Stimulated activated CD4-positive, alpha-beta T cell treated with anti-CD3 and anti-CD28 coated beads, Interleukin-15, amount 100 ng/mL, for 24 hours (primary cell): ENCODE results near the gene SMS.
"Not testable (repeated sequence)": the region's sequence is repeated elsewhere in the genome, so short reads cannot be mapped to it uniquely, and the experiment has no call there.

Experiments
- DNase-seq: peaks from one replicate; pipeline ENCODE4 v3.0.0-alpha.2; 2020

SMS gene

GRCh38 chrX:21953195-21953830, 12.8 kb downstream of the SMS start:
- not testable (repeated sequence) for DNase-seq

DNA sequence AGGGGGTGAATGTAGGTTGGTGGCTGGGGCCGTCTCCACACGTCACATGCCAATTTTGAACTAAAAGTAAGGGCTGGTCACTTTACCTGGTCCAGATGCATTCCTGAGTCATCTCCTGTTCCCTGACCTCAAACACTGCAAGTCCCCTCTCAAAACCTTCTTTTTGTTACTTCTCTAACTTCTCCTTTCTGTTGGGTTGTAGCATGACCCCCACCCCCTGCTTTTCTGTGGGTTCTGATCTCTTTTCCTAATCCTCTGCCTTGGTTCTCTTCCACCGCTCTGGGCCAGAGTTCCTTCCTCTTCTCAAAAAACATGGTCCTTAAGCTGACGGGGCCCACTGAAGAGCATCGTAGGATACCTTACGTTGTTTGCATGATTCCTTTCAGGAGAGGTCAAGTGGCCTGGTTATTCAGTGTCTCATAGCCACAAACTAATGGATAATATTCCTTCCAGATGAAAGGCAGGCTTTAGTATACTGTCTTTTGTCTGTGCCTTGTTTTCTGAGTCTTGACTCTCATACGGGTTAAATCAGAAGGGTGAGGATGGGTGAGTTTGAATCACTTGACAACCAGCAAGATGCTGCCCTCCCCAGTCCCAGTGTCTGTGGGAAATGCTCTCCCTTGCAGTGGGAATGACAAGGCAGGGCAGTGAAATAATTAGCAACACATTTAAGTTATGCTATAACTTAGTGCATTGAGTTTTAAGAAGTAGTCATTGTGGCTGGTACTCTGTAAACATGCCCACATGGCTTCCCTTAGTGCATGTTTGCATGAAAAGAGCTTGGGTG, 15.1 kb downstream of the SMS start:
- DNase-seq: no peak

DNA sequence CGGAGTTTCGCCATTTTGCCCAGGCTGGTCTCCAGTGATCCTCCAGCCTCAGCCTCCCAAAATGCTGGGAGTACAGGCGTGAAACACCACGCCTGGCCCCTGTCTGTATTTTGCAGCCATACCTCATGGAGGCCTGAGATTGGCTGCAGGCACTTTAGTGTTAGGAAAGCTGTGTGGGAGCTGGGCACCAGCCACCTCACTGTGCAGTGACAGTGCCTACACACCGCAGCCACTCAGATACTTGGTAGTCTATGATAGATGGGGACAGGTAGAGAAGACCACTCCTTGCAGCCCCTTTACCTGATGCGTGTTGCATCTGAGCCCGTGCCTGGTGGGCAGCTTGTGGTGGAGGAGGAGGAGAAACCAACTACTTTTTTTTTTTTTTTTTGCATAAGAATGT, 16.3 kb downstream of the SMS start:
- no peak for DNase-seq

DNA sequence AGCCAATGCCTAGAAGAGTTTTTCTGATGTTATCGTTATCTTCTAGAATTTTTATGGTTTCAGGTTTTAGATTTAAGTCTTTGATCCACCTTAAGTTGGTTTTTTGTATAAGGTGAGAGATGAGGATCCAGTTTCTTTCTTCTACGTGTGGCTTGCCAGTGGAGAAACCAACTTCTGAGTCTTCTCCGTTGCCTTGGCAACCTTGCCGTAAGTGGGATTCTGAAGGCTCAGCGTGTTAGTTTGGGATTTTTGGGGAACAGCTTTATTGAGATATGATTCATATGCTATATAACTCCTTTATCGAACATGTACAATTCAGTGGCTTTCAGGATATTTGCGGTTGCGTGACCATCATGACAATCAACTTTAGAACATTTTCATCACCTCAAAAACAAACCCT, 17.7 kb downstream of the SMS start:
- DNase-seq: no peak

DNA sequence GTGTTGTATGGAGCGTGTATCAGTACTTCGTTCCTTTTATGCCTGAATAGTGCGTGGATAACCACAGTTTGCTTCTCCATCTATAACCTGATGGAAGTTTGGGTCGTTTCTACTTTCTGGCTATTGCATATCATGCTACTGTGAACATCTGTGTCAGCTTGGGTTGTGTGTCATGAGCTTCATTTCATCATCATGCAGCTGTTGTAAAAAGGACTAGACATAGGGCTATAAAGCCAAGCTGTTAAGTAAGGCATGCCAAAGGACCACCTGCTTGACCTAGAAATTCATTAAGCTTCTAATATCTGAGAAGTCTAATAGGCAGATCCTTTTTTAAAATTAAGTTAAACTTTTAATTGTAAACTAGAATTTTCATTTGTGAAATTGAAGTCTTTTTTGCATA, 18.4 kb downstream of the SMS start:
- DNase-seq: no peak

- DNase-seq: no peak
Observed at GRCh38 chrX:21959362-21960051, 19.0 kb downstream of the SMS start.

- no peak for DNase-seq
Observed at GRCh38 chrX:21960569-21961541, 20.3 kb downstream of the SMS start.

GRCh38 chrX:21962361-21962760, 21.9 kb downstream of the SMS start:
- no peak for DNase-seq

GRCh38 chrX:21963269-21963668, 22.8 kb downstream of the SMS start:
- DNase-seq: no peak

GRCh38 chrX:21963731-21964405, 23.4 kb downstream of the SMS start:
- DNase-seq: no peak

DNA sequence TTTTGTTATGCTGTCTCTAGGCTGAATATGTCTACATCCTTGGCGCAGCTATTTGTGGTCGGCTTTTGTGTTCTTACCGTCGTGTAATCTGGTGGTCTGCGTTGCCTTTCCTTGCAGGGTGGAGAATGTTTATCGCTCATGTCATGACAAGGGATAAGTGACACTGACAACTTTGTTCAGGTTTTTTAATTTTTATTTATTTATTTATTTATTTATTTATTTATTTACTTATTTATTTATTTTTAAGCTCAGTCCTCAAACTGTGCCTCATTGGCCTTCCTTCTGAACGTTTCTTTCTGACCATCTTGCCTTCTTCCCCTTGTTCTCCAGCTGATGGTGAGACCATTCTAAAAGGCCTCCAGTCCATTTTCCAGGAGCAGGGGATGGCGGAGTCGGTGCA, 26.4 kb downstream of the SMS start:
- DNase-seq: no peak

DNA sequence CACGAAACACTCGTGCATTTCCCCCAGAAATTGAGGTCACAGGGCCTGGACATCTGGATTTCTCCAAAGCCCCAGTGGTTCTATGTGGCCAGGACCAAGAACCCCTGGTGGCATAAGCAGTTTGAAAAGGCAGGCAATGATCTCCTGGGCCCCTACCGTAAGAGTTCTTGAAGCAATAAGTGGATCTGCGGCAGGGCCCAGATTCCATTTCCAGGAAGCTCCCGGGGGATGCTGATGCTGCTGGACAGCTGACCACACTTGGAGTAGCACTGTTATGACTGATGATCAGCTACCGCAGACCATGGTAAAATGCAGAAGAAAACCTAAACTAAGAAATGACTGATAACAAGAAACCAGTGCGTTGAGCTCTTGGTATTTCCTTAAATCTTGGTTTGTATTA, 27.8 kb downstream of the SMS start:
- DNase-seq: no peak

- no peak for DNase-seq
Observed at GRCh38 chrX:21970326-21970725, 29.8 kb downstream of the SMS start.

- DNase-seq: no peak
Observed at GRCh38 chrX:21972046-21972445, 31.5 kb downstream of the SMS start.

- DNase-seq: peak; percentile 36
Observed at GRCh38 chrX:21972721-21973120, 32.2 kb downstream of the SMS start.

DNA sequence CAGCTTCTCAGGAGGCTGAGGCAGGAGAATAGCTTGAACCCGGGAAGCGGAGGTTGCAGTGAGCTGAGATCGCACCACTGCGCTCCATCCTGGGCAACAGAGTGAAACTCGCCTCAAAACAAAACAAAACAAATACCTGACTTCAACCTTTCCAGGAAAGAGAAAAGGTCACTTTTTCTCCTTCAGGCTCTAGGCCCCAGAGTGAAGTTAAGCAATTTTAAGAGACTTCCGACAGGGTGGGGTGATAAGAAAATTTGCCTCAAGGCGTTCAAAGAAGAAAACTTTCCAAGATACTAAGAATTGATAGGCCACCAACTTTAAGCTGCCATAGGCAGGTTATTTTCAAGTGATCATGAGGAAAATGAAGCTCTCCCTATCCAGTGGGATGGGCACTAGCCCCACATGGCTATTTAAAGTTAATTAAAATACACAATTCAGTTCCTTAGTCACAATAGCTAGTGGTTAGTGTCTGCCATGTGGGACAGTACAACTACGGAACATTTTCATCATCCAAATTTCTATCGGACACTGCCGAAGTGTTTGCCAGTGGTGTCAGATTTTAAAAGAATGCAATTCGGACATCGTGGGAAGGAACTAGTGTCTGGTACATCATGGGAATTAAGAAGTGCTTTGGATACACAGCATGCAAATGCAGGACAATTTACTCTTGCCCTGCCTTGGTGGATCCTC, 33.0 kb downstream of the SMS start:
- DNase-seq: no peak

- DNase-seq: no peak
Observed at GRCh38 chrX:21974011-21974385, 33.5 kb downstream of the SMS start.

DNA sequence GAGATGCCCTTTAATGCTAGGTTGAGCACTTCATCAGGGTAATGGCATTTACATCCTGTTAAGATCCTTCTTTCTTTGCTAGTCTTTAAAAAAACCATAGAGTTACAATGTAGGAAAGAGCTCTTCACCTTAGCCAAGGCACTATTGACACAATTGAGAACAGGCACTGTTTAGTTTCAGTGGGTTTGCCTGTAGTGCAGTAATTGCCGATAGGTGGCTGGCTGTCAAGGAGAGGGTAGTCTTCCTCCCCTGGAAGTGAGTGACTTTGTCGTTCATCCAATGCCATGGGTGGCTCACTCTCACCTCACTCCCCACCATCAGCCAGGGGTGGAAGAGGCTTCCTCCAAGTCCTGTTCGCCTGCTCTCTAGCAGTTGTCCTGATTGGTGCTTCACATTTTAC, 34.7 kb downstream of the SMS start:
- no peak for DNase-seq

DNA sequence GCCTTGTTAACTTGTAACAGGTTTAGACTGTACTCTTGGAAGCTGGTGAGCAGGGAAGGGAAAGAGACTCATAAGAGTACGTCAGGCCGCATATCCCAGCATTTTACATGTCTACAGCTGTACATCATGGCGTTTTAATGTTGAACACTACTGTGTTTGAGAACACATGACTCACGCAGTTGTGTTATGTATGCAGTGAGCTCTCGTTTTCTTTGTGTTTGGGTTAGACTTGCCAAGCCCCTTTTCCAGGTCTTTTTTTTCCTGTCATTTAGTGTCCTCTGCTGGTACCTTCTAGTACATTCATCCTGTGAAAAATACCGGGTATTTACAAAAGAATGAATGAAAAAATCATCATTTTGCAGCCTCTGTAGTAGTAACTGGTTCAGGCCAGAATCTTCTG, 35.3 kb downstream of the SMS start:
- DNase-seq: no peak

- DNase-seq: no peak
Observed at GRCh38 chrX:21978346-21978745, 37.8 kb downstream of the SMS start.

DNA sequence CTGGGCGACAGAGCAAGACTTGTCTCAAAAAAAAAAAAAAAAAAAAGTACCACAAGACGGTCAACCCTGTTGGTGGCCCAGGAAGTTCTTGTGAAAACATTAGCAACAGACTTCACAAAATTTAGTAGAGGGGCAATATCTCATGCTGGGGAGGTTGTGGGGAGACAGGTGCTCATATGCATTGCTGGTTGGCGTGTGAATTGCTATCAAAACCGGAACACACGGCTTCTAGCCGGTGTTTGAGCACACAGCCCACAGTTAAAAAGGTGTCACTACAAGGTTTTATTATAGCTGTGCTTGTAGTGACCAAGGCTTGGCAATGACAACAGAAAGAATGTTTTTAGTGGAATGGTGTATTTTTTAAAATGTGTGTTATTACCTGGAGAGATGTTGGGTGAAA, 41.8 kb downstream of the SMS start:
- DNase-seq: no peak

DNA sequence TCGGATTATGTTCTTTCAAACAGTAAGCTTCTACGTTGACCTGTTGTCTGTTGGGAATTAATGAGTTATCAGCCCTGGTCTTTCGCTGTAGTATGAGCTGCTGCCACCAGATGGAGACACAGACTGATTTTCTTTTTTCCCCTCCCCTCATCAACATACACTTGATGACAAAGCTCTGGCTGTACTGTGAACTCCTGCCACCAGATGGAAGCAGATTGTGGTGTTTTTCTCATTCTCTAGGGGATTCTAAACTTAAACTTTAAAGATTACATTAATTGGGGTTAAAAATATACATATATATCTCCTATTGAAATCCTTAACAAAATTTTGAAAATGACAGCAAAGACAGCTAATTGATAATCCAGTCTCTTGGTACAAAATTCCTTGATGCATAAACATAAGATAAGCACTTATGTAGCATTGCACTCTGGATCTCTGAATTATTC, 44.8 kb downstream of the SMS start:
- peak; percentile 64 for DNase-seq
